Sigmoid colon (tissue), 4 donors: ENCODE results near the gene NR2F6.

Experiments
- EP300 ChIP-seq, 4 donors: sonication (generic); formaldehyde crosslinking; IDR thresholded peaks; one replicate each; pipeline ENCODE4 v1.6.1; 2017; ENCODE audit warnings: antibody characterized with exemption in 4 of 4
- POLR2AphosphoS5 ChIP-seq, 4 donors: sonication (generic); formaldehyde crosslinking; IDR thresholded peaks; one replicate each; pipeline ENCODE4 v1.6.1; 2017; ENCODE audit warnings: antibody characterized with exemption in 4 of 4
- TF ChIP-seq, protein P1 (sequence below), 4 experiments: fragments of 450-650 bp in 3 of 4; fragments of 200-600 bp in 1 of 4; IDR thresholded peaks; one replicate each; pipeline ENCODE4 v1.5.1; 2016 to 2019; ENCODE audit warnings: antibody characterized with exemption in 4 of 4, mild to moderate bottlenecking in 3 of 4, moderate library complexity in 2 of 4

GRCh38 chr19:17200408-17201079 is 45.2 kb downstream of the NR2F6 start:
- TF ChIP-seq, protein P1, sequence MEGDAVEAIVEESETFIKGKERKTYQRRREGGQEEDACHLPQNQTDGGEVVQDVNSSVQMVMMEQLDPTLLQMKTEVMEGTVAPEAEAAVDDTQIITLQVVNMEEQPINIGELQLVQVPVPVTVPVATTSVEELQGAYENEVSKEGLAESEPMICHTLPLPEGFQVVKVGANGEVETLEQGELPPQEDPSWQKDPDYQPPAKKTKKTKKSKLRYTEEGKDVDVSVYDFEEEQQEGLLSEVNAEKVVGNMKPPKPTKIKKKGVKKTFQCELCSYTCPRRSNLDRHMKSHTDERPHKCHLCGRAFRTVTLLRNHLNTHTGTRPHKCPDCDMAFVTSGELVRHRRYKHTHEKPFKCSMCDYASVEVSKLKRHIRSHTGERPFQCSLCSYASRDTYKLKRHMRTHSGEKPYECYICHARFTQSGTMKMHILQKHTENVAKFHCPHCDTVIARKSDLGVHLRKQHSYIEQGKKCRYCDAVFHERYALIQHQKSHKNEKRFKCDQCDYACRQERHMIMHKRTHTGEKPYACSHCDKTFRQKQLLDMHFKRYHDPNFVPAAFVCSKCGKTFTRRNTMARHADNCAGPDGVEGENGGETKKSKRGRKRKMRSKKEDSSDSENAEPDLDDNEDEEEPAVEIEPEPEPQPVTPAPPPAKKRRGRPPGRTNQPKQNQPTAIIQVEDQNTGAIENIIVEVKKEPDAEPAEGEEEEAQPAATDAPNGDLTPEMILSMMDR (IDR thresholded peaks at IDR 0.05), result no peak
- TF ChIP-seq POLR2AphosphoS5 (IDR thresholded peaks at IDR 0.05), result no peak
- no peak for TF ChIP-seq EP300 (IDR thresholded peaks at IDR 0.05)
